Endothelial cell of umbilical vein (primary cell): ENCODE results near the gene PXN.

Experiments
- CTCF ChIP-seq, 2 donors: IDR thresholded peaks; 1 replicate in 1 of 2; 2 replicates in 1 of 2; pipeline ENCODE4 v1.5.1; 2011; ENCODE audit warnings: low read length in 2 of 2, mild to moderate bottlenecking in 2 of 2, moderate library complexity in 2 of 2, control low read depth in 1 of 2, inconsistent platforms in 1 of 2, low read depth in 1 of 2; ENCODE audit not compliant: insufficient read depth in 1 of 2; ENCODE audit errors: extremely low read depth in 1 of 2
- EZH2 ChIP-seq: IDR thresholded peaks from 2 replicates; pipeline ENCODE4 v1.6.1; 2012; ENCODE audit warnings: borderline replicate concordance, low read depth, mild to moderate bottlenecking, moderate library complexity, low read length, inconsistent platforms; ENCODE audit not compliant: severe bottlenecking
- JUN ChIP-seq: IDR thresholded peaks from 2 replicates; pipeline ENCODE4 v1.6.1; 2011; ENCODE audit warnings: borderline replicate concordance, low read depth; ENCODE audit not compliant: insufficient read length, insufficient read depth
- MYC ChIP-seq: IDR thresholded peaks from one replicate; pipeline ENCODE4 v1.6.1; 2011; ENCODE audit warnings: mild to moderate bottlenecking, low read depth, low read length
- POLR2A ChIP-seq: IDR thresholded peaks from 2 replicates; pipeline ENCODE4 v1.6.1; 2012; ENCODE audit warnings: low read depth, mild to moderate bottlenecking, control low read depth, low read length
- POLR2AphosphoS5 ChIP-seq: IDR thresholded peaks from 2 replicates; pipeline ENCODE4 v1.6.1; 2012; ENCODE audit warnings: low read depth, mild to moderate bottlenecking, control low read depth, low read length, moderate library complexity; ENCODE audit not compliant: insufficient read depth

GRCh38 chr12:120283318-120283717 lies 17.8 kb upstream of the PXN start:
- TF ChIP-seq POLR2A (no peak), EZH2 (no peak), POLR2AphosphoS5 (no peak), CTCF (IDR thresholded peaks at IDR 0.05; ENCODE audit: extremely low read depth in 1 of 2, insufficient read depth in 1 of 2, low read depth in 1 of 2, low read length in 2 of 2) (no peak), JUN (no peak), MYC (no peak)
